GM12878 (cell line): ENCODE measurements around the gene PRDX1. TPM values are rescaled to one million over a fixed set of nuclear protein-coding genes. Genes with fewer than 3 reads are reported as not detected.

Source experiments
- CBX3 ChIP-seq: fragments of 200-600 bp; sonication (generic); IDR thresholded peaks from 2 replicates; pipeline ENCODE4 v1.6.1; 2016; ENCODE audit warnings: low read depth, borderline replicate concordance
- EGR1 ChIP-seq, 2 experiments: IDR thresholded peaks; 1 replicate in 1 of 2; 2 replicates in 1 of 2; pipeline ENCODE4 v1.6.1; 2011 to 2012; ENCODE audit warnings: low read depth in 2 of 2, low read length in 2 of 2, borderline replicate concordance in 1 of 2, mild to moderate bottlenecking in 1 of 2, moderate library complexity in 1 of 2
- ETV6 ChIP-seq, 2 experiments: fragments of 450-650 bp in 1 of 2; IDR thresholded peaks in 1 of 2; conservative IDR thresholded peaks in 1 of 2; 2 replicates each; pipeline ENCODE4 v1.6.1; 2014; ENCODE audit warnings: antibody characterized with exemption in 1 of 2, borderline replicate concordance in 1 of 2, low read depth in 1 of 2, mild to moderate bottlenecking in 1 of 2, moderate library complexity in 1 of 2
- FOS ChIP-seq: IDR thresholded peaks from 3 replicates; pipeline ENCODE4 v1.6.1; 2011; ENCODE audit warnings: borderline replicate concordance; ENCODE audit not compliant: insufficient read length; ENCODE audit errors: extremely low read depth
- FOXK2 ChIP-seq: fragments of 450-650 bp; IDR thresholded peaks from 2 replicates; pipeline ENCODE4 v1.6.1; 2017; ENCODE audit warnings: mild to moderate bottlenecking, moderate library complexity
- GATAD2B ChIP-seq: fragments of 450-650 bp; conservative IDR thresholded peaks from 2 replicates; pipeline ENCODE4 v1.6.1; 2017; ENCODE audit warnings: low read depth, mild to moderate bottlenecking, moderate library complexity
- HDAC2 ChIP-seq: fragments of 200-600 bp; sonication (generic); IDR thresholded peaks from 2 replicates; pipeline ENCODE4 v1.6.1; 2017
- JUNB ChIP-seq: IDR thresholded peaks from 2 replicates; pipeline ENCODE4 v1.6.1; 2016; ENCODE audit warnings: antibody characterized with exemption, mild to moderate bottlenecking
- MEF2A ChIP-seq: IDR thresholded peaks from 2 replicates; pipeline ENCODE4 v1.6.1; 2011; ENCODE audit warnings: low read depth, mild to moderate bottlenecking, low read length, moderate library complexity; ENCODE audit not compliant: insufficient read depth
- MEF2B ChIP-seq: fragments of 450-650 bp; IDR thresholded peaks from 2 replicates; pipeline ENCODE4 v1.6.1; 2018; ENCODE audit warnings: mild to moderate bottlenecking, moderate library complexity; ENCODE audit not compliant: partially characterized antibody, poor library complexity, severe bottlenecking
- MTA3 ChIP-seq: IDR thresholded peaks from 2 replicates; pipeline ENCODE4 v1.6.1; 2012; ENCODE audit warnings: low read length, inconsistent platforms, borderline replicate concordance
- MYC ChIP-seq: IDR thresholded peaks from 2 replicates; pipeline ENCODE4 v1.6.1; 2011; ENCODE audit warnings: mild to moderate bottlenecking, low read length, moderate library complexity, inconsistent platforms; ENCODE audit not compliant: insufficient read depth, insufficient replicate concordance, insufficient read length, severe bottlenecking
- NFIC ChIP-seq: IDR thresholded peaks from 2 replicates; pipeline ENCODE4 v1.6.1; 2012; ENCODE audit warnings: low read depth, mild to moderate bottlenecking, inconsistent platforms, low read length, moderate library complexity
- NFYB ChIP-seq: IDR thresholded peaks from 2 replicates; pipeline ENCODE4 v1.6.1; 2011; ENCODE audit warnings: low read depth, mild to moderate bottlenecking, low read length, improper control_type of control experiment, moderate library complexity; ENCODE audit not compliant: insufficient read depth
- NR2C2 ChIP-seq: IDR thresholded peaks from 2 replicates; pipeline ENCODE4 v1.6.1; 2011; ENCODE audit warnings: borderline replicate concordance, low read depth; ENCODE audit not compliant: control insufficient read depth, insufficient read length
- PAX5 ChIP-seq: IDR thresholded peaks from 2 replicates; pipeline ENCODE4 v1.6.1; 2011; ENCODE audit warnings: low read depth, low read length, borderline replicate concordance
- PAX8 ChIP-seq: fragments of 450-650 bp; IDR thresholded peaks from 2 replicates; pipeline ENCODE4 v1.6.1; 2017; ENCODE audit warnings: mild to moderate bottlenecking, moderate library complexity
- RBBP5 ChIP-seq: fragments of 200-600 bp; sonication (generic); conservative IDR thresholded peaks from 2 replicates; pipeline ENCODE4 v1.6.1; 2016
- RFX5 ChIP-seq: IDR thresholded peaks from 2 replicates; pipeline ENCODE4 v1.6.1; 2011; ENCODE audit warnings: low read depth, low read length, improper control_type of control experiment
- SIN3A ChIP-seq: IDR thresholded peaks from 2 replicates; pipeline ENCODE4 v1.6.1; 2012; ENCODE audit warnings: low read depth, low read length, improper control_type of control experiment
- SMAD5 ChIP-seq: IDR thresholded peaks from 2 replicates; pipeline ENCODE4 v1.6.1; 2016; ENCODE audit warnings: antibody characterized with exemption, low read depth
- SMARCA5 ChIP-seq: fragments of 450-650 bp; IDR thresholded peaks from 2 replicates; pipeline ENCODE4 v1.6.1; 2017; ENCODE audit warnings: mild to moderate bottlenecking
- SP1 ChIP-seq: IDR thresholded peaks from one replicate; pipeline ENCODE4 v1.6.1; 2011; ENCODE audit warnings: low read depth, low read length
- SREBF2 ChIP-seq: IDR thresholded peaks from 2 replicates; pipeline ENCODE4 v1.6.1; 2012; ENCODE audit warnings: mild to moderate bottlenecking, low read length
- TAF1 ChIP-seq: IDR thresholded peaks from 2 replicates; pipeline ENCODE4 v1.6.1; 2011; ENCODE audit warnings: mild to moderate bottlenecking, low read depth, low read length, borderline replicate concordance
- ZNF207 ChIP-seq: fragments of 450-650 bp; IDR thresholded peaks from 2 replicates; pipeline ENCODE4 v1.6.1; 2014; ENCODE audit warnings: antibody characterized with exemption, mild to moderate bottlenecking, borderline replicate concordance
- ZNF622 ChIP-seq: fragments of 450-650 bp; IDR thresholded peaks from 2 replicates; pipeline ENCODE4 v1.6.1; 2017; ENCODE audit warnings: mild to moderate bottlenecking, inconsistent platforms
- ZZZ3 ChIP-seq: IDR thresholded peaks from 2 replicates; pipeline ENCODE4 v1.6.1; 2011; ENCODE audit warnings: low read depth; ENCODE audit not compliant: control insufficient read depth, insufficient read length
- polyA plus RNA-seq, 11 experiments: library from polyadenylated mRNA; depleted of rRNA in 4 of 11; unstranded in 6 of 11; stranded (reverse) in 5 of 11; fragments of >200 nt; fragmentation: Nextera tagmentation in 4 of 11; fragmentation: Illumina TruSeq in 1 of 11; extraction: Ambion mirVana in 4 of 11; extraction: Trizol in 1 of 11; gene quantifications; 1 replicate in 1 of 11; 2 replicates in 10 of 11; pipeline versions ENCODE4 v1.2.1 to v1.2.3, GENCODE V29; 2011 to 2016; ENCODE audit warnings: inconsistent platforms in 2 of 11, missing spikeins in 2 of 11, low read depth in 1 of 11
- total RNA-seq, 4 experiments: library from RNA; depleted of rRNA in 3 of 4; stranded (reverse); fragments of >200 nt in 3 of 4; fragmentation: Illumina TruSeq in 1 of 4; extraction: Trizol in 1 of 4; gene quantifications; 2 replicates each; pipeline versions ENCODE4 v1.2.1 to v1.2.3, GENCODE V29; 2013 to 2021
- TF ChIP-seq, protein P1 (sequence below): fragments of 450-650 bp; IDR thresholded peaks from 2 replicates; pipeline ENCODE4 v1.6.1; 2016; ENCODE audit warnings: mild to moderate bottlenecking
- TF ChIP-seq, protein P2 (sequence below): fragments of 450-650 bp; IDR thresholded peaks from 2 replicates; pipeline ENCODE4 v1.6.1; 2016; ENCODE audit warnings: mild to moderate bottlenecking

The PRDX1 gene
- total and polyA plus RNA-seq, 10 of the 15 experiments (the other 5 are each of a cell fraction or from before 2014, with no cell fraction given): 659 to 1,775 (median 811) TPM

DNA sequence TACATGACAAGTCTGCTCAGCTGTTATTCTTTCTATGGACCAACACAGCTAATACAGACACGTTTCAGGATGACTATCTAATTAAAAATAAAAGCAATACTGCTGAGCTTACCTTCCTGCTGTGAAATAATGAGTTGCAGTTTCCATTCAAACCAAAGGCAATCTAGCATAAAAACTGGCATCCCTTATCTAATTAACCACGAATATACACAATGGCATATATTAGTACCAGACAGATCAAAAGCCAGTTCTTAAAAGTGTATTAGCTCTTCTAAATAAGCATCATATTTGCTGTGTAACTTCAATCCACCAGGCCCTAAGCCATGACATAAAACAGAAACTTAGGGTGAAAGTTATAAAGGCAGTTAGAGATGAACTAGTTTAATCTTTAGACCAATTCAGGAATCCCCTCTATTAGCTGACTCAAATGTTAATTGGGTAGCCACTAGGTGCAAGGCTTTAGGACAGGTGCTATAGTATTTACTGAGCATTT is 51.3 kb downstream of the PRDX1 start (continued):
- TF ChIP-seq ZNF622 (no peak), SP1 (no peak), PAX5 (peak; percentile 58; the same call in 1 of the 2 replicates), RFX5 (no peak), ZNF207 (no peak), CBX3 (no peak), MYC (no peak), RBBP5 (no peak), MTA3 (no peak), MEF2A (0 out of 2 replicates have a peak, but pooled peaks have one; percentile 20), ZZZ3 (no peak), SMARCA5 (no peak), SREBF2 (no peak), JUNB (peak; percentile 78), EGR1 (IDR thresholded peaks at IDR 0.05; ENCODE audit: borderline replicate concordance in 1 of 2, low read depth in 2 of 2, low read length in 2 of 2) (no peak), TAF1 (no peak), NFIC (peak; percentile 65; the same call in 1 of the 2 replicates), NR2C2 (no peak), SMAD5 (no peak), GATAD2B (no peak), FOS (no peak), FOXK2 (no peak), HDAC2 (no peak), SIN3A (no peak), PAX8 (no peak), ETV6 (conservative IDR thresholded peaks at IDR 0.05 in 1 of 2, IDR thresholded peaks at IDR 0.05 in 1 of 2; ENCODE audit: borderline replicate concordance in 1 of 2, low read depth in 1 of 2) (no peak), MEF2B (peak; percentile 52), NFYB (no peak)
- TF ChIP-seq, protein P1, sequence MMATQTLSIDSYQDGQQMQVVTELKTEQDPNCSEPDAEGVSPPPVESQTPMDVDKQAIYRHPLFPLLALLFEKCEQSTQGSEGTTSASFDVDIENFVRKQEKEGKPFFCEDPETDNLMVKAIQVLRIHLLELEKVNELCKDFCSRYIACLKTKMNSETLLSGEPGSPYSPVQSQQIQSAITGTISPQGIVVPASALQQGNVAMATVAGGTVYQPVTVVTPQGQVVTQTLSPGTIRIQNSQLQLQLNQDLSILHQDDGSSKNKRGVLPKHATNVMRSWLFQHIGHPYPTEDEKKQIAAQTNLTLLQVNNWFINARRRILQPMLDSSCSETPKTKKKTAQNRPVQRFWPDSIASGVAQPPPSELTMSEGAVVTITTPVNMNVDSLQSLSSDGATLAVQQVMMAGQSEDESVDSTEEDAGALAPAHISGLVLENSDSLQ: no peak
- TF ChIP-seq, protein P2, sequence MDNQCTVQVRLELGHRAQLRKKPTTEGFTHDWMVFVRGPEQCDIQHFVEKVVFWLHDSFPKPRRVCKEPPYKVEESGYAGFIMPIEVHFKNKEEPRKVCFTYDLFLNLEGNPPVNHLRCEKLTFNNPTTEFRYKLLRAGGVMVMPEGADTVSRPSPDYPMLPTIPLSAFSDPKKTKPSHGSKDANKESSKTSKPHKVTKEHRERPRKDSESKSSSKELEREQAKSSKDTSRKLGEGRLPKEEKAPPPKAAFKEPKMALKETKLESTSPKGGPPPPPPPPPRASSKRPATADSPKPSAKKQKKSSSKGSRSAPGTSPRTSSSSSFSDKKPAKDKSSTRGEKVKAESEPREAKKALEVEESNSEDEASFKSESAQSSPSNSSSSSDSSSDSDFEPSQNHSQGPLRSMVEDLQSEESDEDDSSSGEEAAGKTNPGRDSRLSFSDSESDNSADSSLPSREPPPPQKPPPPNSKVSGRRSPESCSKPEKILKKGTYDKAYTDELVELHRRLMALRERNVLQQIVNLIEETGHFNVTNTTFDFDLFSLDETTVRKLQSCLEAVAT: no peak
